Hepatocyte (in vitro differentiated cells): ENCODE measurements around the gene PABPC1L. TPM values are rescaled to one million over a fixed set of nuclear protein-coding genes. Genes with fewer than 3 reads are reported as not detected.

Experiments used
- DNase-seq: peaks from one replicate; pipeline ENCODE4 v3.0.0-alpha.2; 2016; ENCODE audit warnings: low spot score
- H2AFZ ChIP-seq: fragments of 200-600 bp; sonication (generic); 2 replicates; pipeline ENCODE4 v1.6.0; 2016; ENCODE audit warnings: antibody characterized with exemption, mild to moderate bottlenecking
- H3K27ac ChIP-seq: fragments of 200-600 bp; sonication (generic); 2 replicates; pipeline ENCODE4 v1.5.1; 2016; ENCODE audit warnings: mild to moderate bottlenecking
- H3K27me3 ChIP-seq: fragments of 200-600 bp; sonication (generic); 2 replicates; pipeline ENCODE4 v1.6.1; 2016
- H3K36me3 ChIP-seq: fragments of 200-600 bp; sonication (generic); replicated peaks from 2 replicates; pipeline ENCODE4 v1.5.1; 2016; ENCODE audit warnings: low read depth; ENCODE audit not compliant: insufficient read depth
- H3K4me1 ChIP-seq: fragments of 200-600 bp; sonication (generic); 2 replicates; pipeline ENCODE4 v1.5.1; 2016; ENCODE audit warnings: mild to moderate bottlenecking, moderate library complexity; ENCODE audit not compliant: insufficient read depth
- H3K4me2 ChIP-seq: fragments of 200-600 bp; sonication (generic); 2 replicates; pipeline ENCODE4 v1.6.0; 2016
- H3K4me3 ChIP-seq: fragments of 200-600 bp; sonication (generic); 2 replicates; pipeline ENCODE4 v1.5.1; 2016; ENCODE audit warnings: mild to moderate bottlenecking
- H3K79me2 ChIP-seq: fragments of 200-600 bp; sonication (generic); 2 replicates; pipeline ENCODE4 v1.6.0; 2017; ENCODE audit warnings: mild to moderate bottlenecking
- H3K9me2 ChIP-seq: fragments of 200-600 bp; sonication (generic); replicated peaks from 2 replicates; pipeline ENCODE4 v1.6.0; 2017; ENCODE audit warnings: mild to moderate bottlenecking; ENCODE audit not compliant: insufficient read depth
- H3K9me3 ChIP-seq: fragments of 200-600 bp; sonication (generic); 2 replicates; pipeline ENCODE4 v1.5.1; 2016; ENCODE audit warnings: low read depth, mild to moderate bottlenecking
- H4K20me1 ChIP-seq: fragments of 200-600 bp; sonication (generic); 2 replicates; pipeline ENCODE4 v1.6.0; 2016; ENCODE audit warnings: mild to moderate bottlenecking; ENCODE audit not compliant: insufficient read depth, poor library complexity, severe bottlenecking
- CTCF ChIP-seq: fragments of 200-600 bp; sonication (generic); IDR thresholded peaks from 2 replicates; pipeline ENCODE4 v1.5.1; 2016; ENCODE audit warnings: antibody characterized with exemption, mild to moderate bottlenecking; ENCODE audit not compliant: poor library complexity
- EZH2 ChIP-seq: fragments of 200-600 bp; sonication (generic); IDR thresholded peaks from 2 replicates; pipeline ENCODE4 v1.6.1; 2016; ENCODE audit warnings: antibody characterized with exemption, mild to moderate bottlenecking, borderline replicate concordance
- EZH2phosphoT487 ChIP-seq: fragments of 200-600 bp; sonication (generic); IDR thresholded peaks from one replicate; pipeline ENCODE4 v1.6.1; 2018; ENCODE audit warnings: antibody characterized with exemption, mild to moderate bottlenecking, low read depth, moderate library complexity; ENCODE audit not compliant: unreplicated experiment, severe bottlenecking
- WGBS: methylation state at CpG from one replicate; pipeline ENCODE4 v1.1.6; 2016; ENCODE audit warnings: low lambda C conversion rate; ENCODE audit errors: missing lambda C conversion rate; 5-methylcytosine and 5-hydroxymethylcytosine counted together
- polyA plus RNA-seq: library from polyadenylated mRNA; unstranded; fragments of >200 nt; fragmentation: Nextera tagmentation; extraction: Ambion mirVana; gene quantifications from 2 replicates; pipeline ENCODE4 v1.2.1, GENCODE V29; 2016
- total RNA-seq: library from RNA; depleted of rRNA; stranded (reverse); fragments of >200 nt; gene quantifications from 2 replicates; pipeline ENCODE4 v1.2.3, GENCODE V29; 2014

The PABPC1L gene
- total and polyA plus RNA-seq, 2 experiments from 2014 or later, result 15.6 to 23.5 TPM

DNA sequence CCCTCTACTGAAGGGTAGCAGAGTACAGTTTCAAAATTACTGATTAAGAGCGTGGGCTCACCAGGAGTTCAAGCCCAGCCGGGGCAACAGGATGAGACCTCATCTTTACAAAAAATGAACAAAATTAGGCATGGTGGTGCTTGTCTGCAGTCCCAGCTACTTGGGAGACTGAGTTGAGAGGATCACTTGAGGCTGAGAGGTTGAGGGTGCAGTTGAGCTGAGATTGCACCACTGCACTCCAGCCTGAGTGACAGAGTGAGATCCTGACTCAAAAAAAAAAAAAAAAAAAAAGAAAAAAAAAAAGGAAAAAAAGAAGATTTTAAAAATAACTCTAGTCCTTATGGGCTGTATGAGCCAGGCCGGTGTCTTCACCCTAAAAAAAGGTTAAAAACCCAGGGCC, 18.7 kb downstream of the PABPC1L start:
- TF ChIP-seq EZH2 (no peak), CTCF (no peak), EZH2phosphoT487 (no peak)
- Histone ChIP-seq H3K79me2 (no peaks in the 10 kb centered on the region), H3K27ac (no peak overlapping the region), H3K9me3 (no peaks in the 10 kb centered on the region), H3K4me3 (no peak overlapping the region), H3K9me2 (no peaks in the 10 kb centered on the region), H3K4me2 (no peak overlapping the region), H2AFZ (no peak overlapping the region), H3K4me1 (no peaks in the 10 kb centered on the region), H4K20me1 (no peaks in the 10 kb centered on the region), H3K36me3 (no peaks in the 10 kb centered on the region), H3K27me3 (no peaks in the 10 kb centered on the region)
- 100% methylated on average over 3 of the region's 3 CpGs for WGBS
- DNase-seq, result no peak

DNA sequence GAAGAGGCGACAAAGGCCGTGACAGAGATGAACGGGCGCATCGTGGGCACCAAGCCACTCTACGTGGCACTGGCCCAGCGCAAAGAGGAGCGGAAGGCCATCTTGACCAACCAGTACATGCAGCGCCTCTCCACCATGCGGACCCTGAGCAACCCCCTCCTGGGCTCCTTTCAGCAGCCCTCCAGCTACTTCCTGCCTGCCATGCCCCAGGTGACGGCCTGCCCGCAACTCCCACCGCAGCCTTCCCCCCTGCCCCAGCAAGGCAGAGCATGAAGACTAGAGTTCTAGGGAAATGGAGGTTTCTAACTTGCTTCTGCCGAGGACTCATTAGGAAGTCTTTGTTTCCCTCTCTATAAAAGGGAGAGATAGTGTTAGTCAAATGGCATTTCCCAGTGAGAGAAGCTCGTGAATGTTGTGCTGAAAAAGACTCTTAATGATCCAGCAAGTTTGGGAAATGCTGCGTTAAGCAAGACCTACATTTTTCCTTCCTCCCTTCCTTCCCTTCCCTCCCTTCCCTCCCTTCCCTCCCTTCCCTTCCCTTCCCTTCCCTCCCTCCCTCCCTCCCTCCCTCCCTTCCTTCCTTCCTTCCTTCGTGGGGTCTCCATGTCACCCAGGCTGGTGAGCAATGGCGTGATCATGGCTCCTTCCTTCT, 20.8 kb downstream of the PABPC1L start:
- no peak for DNase-seq
- TF ChIP-seq EZH2 (no peak), EZH2phosphoT487 (no peak)
- H3K9me3 ChIP-seq, result no peaks in the 10 kb centered on the region
- H3K9me2 ChIP-seq, result no peaks in the 10 kb centered on the region
- no peak overlapping the region for H3K4me3 ChIP-seq
- 95% methylated on average over 18 of the region's 18 CpGs for WGBS
- no peak overlapping the region for H3K27ac ChIP-seq
- no peaks in the 10 kb centered on the region for H4K20me1 ChIP-seq
- H3K79me2 ChIP-seq, result no peaks in the 10 kb centered on the region
- H3K27me3 ChIP-seq, result no peaks in the 10 kb centered on the region
- no peak overlapping the region for H3K4me2 ChIP-seq
- no peaks in the 10 kb centered on the region for H3K36me3 ChIP-seq
- H2AFZ ChIP-seq, result no peak overlapping the region
- H3K4me1 ChIP-seq, result no peaks in the 10 kb centered on the region

DNA sequence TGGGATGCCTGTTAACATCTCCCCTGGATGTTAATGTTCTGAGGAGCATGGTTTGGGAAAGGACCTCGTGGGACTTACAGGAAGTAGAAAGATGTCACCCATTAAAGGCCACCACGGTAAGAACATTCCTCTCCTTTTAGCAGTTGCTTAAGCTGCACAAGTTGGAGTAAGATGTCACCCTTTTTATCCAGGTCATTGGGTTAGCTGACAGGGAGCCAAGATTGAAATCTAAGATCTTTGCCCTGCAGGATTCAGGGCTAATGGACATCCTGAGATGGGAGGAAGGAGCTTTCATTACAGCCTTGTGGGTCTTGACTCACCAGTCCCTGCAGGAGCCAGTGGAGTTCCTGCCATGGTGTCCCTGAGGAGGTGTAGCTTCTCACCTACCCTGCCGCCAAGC, 22.1 kb downstream of the PABPC1L start:
- Histone ChIP-seq H3K27ac (no peak overlapping the region), H2AFZ (no peak overlapping the region), H3K36me3 (no peaks in the 10 kb centered on the region), H3K9me2 (no peaks in the 10 kb centered on the region), H3K4me2 (no peak overlapping the region), H3K4me3 (no peak overlapping the region), H4K20me1 (no peaks in the 10 kb centered on the region), H3K27me3 (no peaks in the 10 kb centered on the region), H3K9me3 (no peaks in the 10 kb centered on the region), H3K4me1 (no peaks in the 10 kb centered on the region), H3K79me2 (no peaks in the 10 kb centered on the region)
- WGBS, result 100% methylated on average over 3 of the region's 3 CpGs
- TF ChIP-seq EZH2 (no peak), CTCF (no peak), EZH2phosphoT487 (no peak)
- no peak for DNase-seq

DNA sequence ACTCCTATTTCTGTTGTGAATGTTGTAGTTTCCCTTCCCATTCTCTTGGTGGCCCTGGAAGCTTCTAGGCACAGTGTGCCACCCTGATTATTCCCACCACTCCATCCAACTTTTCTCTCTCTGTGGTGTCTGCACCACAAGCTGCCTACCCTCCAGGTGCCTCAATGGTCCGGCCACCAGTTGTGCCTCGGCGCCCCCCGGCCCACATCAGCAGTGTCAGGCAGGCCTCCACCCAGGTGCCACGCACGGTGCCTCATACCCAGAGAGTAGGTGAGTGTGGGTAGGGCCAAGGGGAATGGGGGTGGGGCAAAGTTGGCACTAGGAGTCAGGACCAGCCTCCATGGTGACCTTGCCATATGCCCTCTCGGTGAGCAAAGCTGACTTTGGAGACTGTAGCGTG, 23.1 kb downstream of the PABPC1L start:
- TF ChIP-seq EZH2 (no peak), EZH2phosphoT487 (no peak), CTCF (no peak)
- no peaks in the 10 kb centered on the region for H3K36me3 ChIP-seq
- H3K4me2 ChIP-seq, result no peak overlapping the region
- H3K9me3 ChIP-seq, result no peaks in the 10 kb centered on the region
- WGBS, result 97% methylated on average over 8 of the region's 8 CpGs
- no peak for DNase-seq
- H2AFZ ChIP-seq, result no peak overlapping the region
- no peaks in the 10 kb centered on the region for H3K4me1 ChIP-seq
- no peaks in the 10 kb centered on the region for H3K79me2 ChIP-seq
- no peak overlapping the region for H3K4me3 ChIP-seq
- H3K9me2 ChIP-seq, result no peaks in the 10 kb centered on the region
- no peaks in the 10 kb centered on the region for H3K27me3 ChIP-seq
- H3K27ac ChIP-seq, result no peak overlapping the region
- no peaks in the 10 kb centered on the region for H4K20me1 ChIP-seq
